ENCODE data around the gene MARK2. TPM values are rescaled to one million over a fixed set of nuclear protein-coding genes. Genes with fewer than 3 reads are reported as not detected.

Gene MARK2
- total RNA-seq, 2 experiments from 2014 or later, result 57.2 to 57.9 TPM

DNA sequence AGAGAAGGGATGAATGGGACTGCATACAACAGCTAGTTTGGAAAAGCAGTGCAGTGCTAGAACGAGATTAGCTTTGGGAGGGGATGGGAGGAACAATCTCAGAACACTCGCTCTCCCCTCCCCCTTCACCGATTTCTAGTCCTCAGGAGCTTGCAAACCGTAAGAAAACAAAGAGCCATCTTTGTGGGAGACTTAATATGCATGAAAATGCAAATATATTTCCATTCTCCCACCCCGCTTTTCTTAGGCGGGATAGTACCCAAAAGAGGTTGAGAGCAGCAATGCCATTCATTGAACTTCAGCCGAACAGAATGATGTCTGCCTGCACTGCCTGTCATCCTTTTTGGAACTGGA lies 24.6 kb upstream of the MARK2 start:
- Mint-ChIP-seq H3K36me3 (peaks cover 31% of the 10 kb centered on the region), H3K4me3 (peak overlapping the region; percentile 79), H3K9me3 (ENCODE audit: low read depth) (no peaks in the 10 kb centered on the region), H3K4me1 (peaks cover 34% of the 10 kb centered on the region), H3K27me3 (no peaks in the 10 kb centered on the region), H3K27ac (peak overlapping the region; percentile 65)
- CTCF ChIA-PET, result interaction anchor here (0.7 kb wide), 1 partner anchor 13 kb away, joined by 3 read pairs; no protein-coding TSS in a partner anchor
- DNase-seq (no peak), ATAC-seq (no peak)

DNA sequence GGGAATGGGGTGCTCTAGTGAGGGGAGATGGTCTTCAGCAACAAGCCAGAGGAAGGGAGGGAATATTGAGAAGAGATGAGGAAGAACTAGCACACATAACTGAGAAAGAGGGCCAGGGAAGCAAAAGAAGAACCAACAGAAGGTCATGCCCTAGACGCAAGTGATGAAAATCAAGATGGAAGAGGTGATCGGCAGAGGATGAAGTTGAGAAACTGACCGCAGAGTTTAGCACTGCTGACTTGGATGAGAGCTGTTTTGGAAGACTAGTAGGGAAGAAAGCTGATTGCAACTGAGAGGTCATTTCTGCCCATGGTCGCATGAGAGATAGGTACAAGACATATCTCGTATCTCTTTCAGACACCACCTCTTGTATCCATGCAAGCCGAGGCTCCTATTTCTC lies 22.7 kb upstream of the MARK2 start:
- H3K27ac Mint-ChIP-seq, result no peak overlapping the region
- H3K27me3 Mint-ChIP-seq, result no peaks in the 10 kb centered on the region
- H3K4me1 Mint-ChIP-seq, result peaks cover 32% of the 10 kb centered on the region
- no peaks in the 10 kb centered on the region for H3K9me3 Mint-ChIP-seq (ENCODE audit: low read depth)
- peaks cover 41% of the 10 kb centered on the region for H3K36me3 Mint-ChIP-seq
- CTCF ChIA-PET, result interaction anchor here (0.7 to 2.8 kb wide), 2 partner anchors 14 to 22 kb away, joined by 3 to 10 read pairs; no protein-coding TSS in a partner anchor
- H3K4me3 Mint-ChIP-seq, result no peak overlapping the region
- ATAC-seq, result no peak
- no peak for DNase-seq

DNA sequence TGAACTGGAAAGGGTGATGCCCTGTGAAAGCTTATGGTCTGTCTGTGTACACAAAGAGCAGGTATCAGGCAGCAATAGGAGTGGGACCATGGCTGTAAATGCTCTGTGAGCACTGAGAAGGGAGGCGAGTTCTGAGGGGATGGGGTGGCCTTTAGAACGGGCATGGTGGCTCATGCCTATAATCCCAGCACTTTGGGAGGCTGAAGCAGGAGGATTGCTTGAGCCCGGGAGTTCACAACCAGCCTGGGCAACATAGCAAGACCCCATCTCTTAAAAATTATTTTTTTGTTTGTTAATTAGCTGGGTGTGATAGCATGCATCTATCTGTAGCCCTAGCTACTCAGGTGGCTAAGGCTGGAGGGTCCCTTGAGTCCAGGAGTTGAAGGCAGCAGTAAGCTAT lies 22.2 kb upstream of the MARK2 start:
- no peaks in the 10 kb centered on the region for H3K27me3 Mint-ChIP-seq
- H3K36me3 Mint-ChIP-seq, result peaks cover 45% of the 10 kb centered on the region
- H3K27ac Mint-ChIP-seq, result no peak overlapping the region
- CTCF ChIA-PET, result interaction anchor here (1.7 to 2.8 kb wide), 2 partner anchors 21 to 49 kb away, joined by 4 to 10 read pairs; no protein-coding TSS in a partner anchor
- no peaks in the 10 kb centered on the region for H3K9me3 Mint-ChIP-seq (ENCODE audit: low read depth)
- no peak overlapping the region for H3K4me3 Mint-ChIP-seq
- H3K4me1 Mint-ChIP-seq, result peaks cover 32% of the 10 kb centered on the region
- DNase-seq (no peak), ATAC-seq (no peak)

DNA sequence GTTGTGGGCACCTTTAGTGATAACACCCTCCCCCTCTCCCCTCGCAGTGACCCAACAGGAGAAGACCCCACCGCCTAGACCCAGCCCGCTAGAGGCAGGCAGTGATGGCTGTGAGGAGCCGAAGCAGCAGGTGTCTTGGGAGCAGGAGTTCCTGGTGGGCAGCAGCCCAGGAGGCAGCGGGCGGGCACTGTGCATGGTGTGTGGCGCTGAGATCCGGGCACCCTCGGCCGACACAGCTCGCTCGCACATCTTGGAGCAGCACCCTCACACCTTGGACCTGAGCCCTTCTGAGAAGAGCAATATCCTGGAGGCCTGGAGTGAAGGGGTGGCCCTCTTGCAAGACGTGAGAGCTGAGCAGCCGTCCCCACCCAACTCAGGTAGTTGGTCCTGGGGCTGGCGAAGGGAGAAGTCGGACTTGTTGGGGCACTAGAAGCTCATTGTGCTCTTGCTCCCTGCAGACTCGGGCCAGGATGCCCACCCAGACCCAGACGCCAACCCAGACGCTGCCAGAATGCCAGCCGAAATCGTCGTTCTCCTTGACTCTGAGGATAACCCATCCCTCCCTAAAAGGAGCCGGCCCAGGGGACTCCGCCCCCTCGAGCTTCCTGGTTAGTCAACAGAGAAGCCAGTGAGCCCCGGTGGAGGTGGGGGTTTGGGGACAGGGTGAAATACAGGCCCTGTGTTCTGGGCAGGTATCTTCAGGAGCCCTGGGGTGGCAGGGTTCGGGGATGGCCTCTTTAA lies 21.0 kb upstream of the MARK2 start:
- no peak overlapping the region for H3K4me3 Mint-ChIP-seq
- no peak for ATAC-seq
- H3K9me3 Mint-ChIP-seq (ENCODE audit: low read depth), result no peaks in the 10 kb centered on the region
- H3K36me3 Mint-ChIP-seq, result peaks cover 51% of the 10 kb centered on the region
- no peak overlapping the region for H3K27ac Mint-ChIP-seq
- H3K27me3 Mint-ChIP-seq, result no peaks in the 10 kb centered on the region
- peaks cover 27% of the 10 kb centered on the region for H3K4me1 Mint-ChIP-seq
- CTCF ChIA-PET, result interaction anchor here (1.1 to 2.8 kb wide), 3 partner anchors 20 to 103 kb away, joined by 3 to 10 read pairs (median 4); no protein-coding TSS in a partner anchor
- DNase-seq, result no peak

DNA sequence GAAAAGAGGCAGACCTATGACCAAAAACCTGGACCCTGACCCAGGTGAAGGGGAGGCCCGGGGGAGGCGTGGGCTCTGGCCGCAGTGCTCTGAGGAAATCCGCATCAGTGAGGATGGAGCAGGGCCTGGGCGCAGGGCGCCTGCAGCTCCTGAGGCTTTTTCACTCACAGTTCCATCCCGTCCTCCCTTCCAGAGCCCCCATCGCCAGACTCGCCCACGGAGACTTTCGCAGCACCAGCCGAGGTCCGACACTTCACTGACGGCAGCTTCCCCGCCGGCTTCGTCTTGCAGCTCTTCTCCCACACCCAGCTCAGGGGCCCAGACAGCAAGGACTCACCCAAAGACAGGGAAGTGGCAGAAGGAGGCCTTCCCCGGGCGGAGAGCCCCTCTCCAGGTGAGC lies 20.3 kb upstream of the MARK2 start:
- Mint-ChIP-seq H3K36me3 (peaks cover 54% of the 10 kb centered on the region), H3K4me3 (no peak overlapping the region), H3K4me1 (peaks cover 27% of the 10 kb centered on the region), H3K9me3 (ENCODE audit: low read depth) (no peaks in the 10 kb centered on the region), H3K27ac (no peak overlapping the region), H3K27me3 (no peaks in the 10 kb centered on the region)
- CTCF ChIA-PET, result interaction anchor here (1.1 kb wide), 2 partner anchors 20 to 103 kb away, joined by 3 read pairs; partner anchors contain the start of gene MARK2
- no peak for DNase-seq
- ATAC-seq, result no peak

DNA sequence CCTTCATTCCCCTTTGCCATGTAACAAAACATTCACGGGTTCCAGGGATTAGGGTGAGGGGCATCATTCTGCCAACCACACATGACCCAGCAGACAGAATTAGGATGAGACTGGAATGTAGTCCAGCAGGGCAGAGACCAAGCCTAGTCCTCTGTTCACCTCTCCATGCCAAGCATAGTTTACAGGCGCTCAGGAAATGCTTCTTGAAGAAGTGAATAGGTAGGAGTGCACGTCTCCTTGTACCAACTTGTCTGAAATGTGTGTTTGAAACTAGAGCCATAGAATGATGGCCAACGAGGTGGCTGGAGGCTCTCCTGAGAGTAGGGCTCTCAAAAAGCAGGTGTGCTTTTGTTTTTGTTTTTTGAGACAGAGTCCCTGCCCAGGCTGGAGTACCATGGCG lies 17.5 kb upstream of the MARK2 start:
- no peak for ATAC-seq
- no peaks in the 10 kb centered on the region for H3K9me3 Mint-ChIP-seq (ENCODE audit: low read depth)
- no peak for DNase-seq
- H3K36me3 Mint-ChIP-seq, result peaks cover 56% of the 10 kb centered on the region
- H3K4me1 Mint-ChIP-seq, result peaks cover 8% of the 10 kb centered on the region
- H3K27me3 Mint-ChIP-seq, result no peaks in the 10 kb centered on the region
- CTCF ChIA-PET, result interaction anchor here (0.6 to 0.7 kb wide), 2 partner anchors 19 to 141 kb away, joined by 3 to 6 read pairs; no protein-coding TSS in a partner anchor
- H3K4me3 Mint-ChIP-seq, result no peak overlapping the region
- H3K27ac Mint-ChIP-seq, result no peak overlapping the region

DNA sequence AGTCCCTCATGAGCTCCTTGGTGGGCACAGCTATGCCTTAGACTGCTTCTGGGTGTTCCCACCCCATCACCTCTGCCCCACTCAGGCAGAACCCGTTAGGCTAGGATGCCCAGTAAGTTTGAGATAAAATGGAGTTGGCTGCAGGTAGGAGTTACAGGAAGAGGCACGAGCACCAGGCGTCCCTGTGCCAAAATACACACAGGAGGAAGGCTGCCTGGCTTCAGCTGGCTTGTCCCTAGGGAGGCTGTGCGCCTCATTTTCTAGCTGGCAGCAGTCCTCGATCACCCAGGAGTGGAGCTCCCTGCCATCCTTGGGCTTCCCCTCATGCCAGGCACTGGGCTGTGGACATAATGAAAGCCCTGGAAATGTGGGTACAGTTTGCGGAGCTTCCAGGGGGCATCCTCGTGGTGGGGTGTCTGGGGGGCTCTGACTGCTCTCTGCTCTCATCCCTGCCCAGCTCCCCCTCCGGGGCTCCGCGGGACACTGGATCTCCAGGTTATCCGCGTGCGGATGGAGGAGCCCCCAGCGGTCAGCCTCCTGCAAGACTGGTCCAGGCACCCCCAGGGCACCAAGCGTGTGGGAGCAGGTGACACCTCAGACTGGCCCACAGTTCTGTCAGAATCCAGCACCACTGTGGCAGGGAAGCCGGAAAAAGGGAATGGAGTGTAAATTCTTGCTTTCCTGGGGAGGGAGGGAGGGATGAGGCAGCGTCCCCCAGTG lies 12.3 kb upstream of the MARK2 start:
- H3K27ac Mint-ChIP-seq, result no peak overlapping the region
- no peak overlapping the region for H3K4me3 Mint-ChIP-seq
- H3K4me1 Mint-ChIP-seq, result no peaks in the 10 kb centered on the region
- CTCF ChIA-PET, result interaction anchor here (0.6 to 2.1 kb wide), 4 partner anchors 10 to 953 kb away, joined by 3 to 8 read pairs (median 4); partner anchors contain the start of gene MARK2
- H3K36me3 Mint-ChIP-seq, result peaks cover 24% of the 10 kb centered on the region
- DNase-seq (no peak), ATAC-seq (no peak)
- no peaks in the 10 kb centered on the region for H3K27me3 Mint-ChIP-seq
- H3K9me3 Mint-ChIP-seq (ENCODE audit: low read depth), result no peaks in the 10 kb centered on the region

DNA sequence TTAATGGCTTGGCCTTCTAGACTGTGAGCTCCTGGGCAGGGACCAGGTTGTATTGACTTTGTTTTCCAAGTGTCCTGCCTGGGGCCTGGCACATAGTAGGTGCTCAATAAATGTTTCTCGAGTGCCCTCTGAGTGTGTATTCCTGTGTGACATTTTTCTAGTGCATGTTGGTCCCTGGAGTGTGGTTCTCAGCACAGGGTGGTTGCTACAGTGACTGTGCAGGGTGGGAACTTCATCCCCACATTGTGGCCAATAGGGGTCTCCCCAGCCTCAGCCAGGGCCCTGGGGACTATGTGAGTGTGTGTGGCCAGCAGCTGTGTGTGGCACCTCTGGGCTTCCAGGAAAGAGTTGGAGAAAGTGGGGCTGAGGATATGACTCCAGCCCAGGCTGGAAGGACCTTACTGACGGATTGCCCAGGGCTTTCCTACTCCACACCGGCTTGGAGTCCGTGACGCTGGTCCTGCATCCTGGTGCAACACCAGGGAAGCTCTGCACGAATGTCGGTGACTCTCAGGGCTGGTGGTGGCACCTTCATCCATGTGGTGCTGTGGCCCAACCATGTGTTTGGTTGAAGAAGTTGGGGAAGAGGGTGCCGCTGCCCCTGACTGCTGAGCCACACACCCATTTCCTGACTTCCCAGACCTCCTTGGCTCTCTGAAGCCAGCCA lies 9.0 kb upstream of the MARK2 start:
- Mint-ChIP-seq H3K4me3 (no peak overlapping the region), H3K27ac (no peak overlapping the region), H3K27me3 (no peaks in the 10 kb centered on the region), H3K36me3 (peaks cover 6% of the 10 kb centered on the region), H3K9me3 (ENCODE audit: low read depth) (no peaks in the 10 kb centered on the region), H3K4me1 (peaks cover 6% of the 10 kb centered on the region)
- no peak for DNase-seq
- peak; percentile 46 for ATAC-seq
- CTCF ChIA-PET, result interaction anchor here (1.1 to 1.6 kb wide), 4 partner anchors 57 to 170 kb away, joined by 3 to 7 read pairs (median 4); no protein-coding TSS in a partner anchor

DNA sequence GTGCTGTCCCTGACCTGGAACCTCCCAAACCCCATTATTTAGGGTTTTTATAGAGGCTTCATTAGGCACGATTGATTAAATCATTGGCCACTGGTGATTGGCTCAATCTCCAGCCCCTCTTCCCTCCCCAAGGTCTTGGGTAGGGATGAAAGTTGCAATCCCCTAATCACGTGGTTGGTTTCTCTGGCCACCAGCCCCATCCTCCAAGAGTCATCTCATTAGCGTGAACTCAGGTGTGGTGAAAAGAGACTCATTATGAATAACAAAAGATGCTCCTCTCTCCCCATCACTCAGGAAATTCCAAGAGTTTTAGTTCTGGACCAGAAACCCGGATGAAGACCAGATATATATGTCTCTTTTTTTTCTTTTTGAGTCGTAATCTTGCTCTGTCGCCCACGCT lies 7.6 kb upstream of the MARK2 start:
- DNase-seq (no peak), ATAC-seq (no peak)
- no peaks in the 10 kb centered on the region for H3K27me3 Mint-ChIP-seq
- H3K4me1 Mint-ChIP-seq, result peaks cover 12% of the 10 kb centered on the region
- H3K36me3 Mint-ChIP-seq, result peaks cover under 1% of the 10 kb centered on the region
- H3K9me3 Mint-ChIP-seq (ENCODE audit: low read depth), result no peaks in the 10 kb centered on the region
- H3K4me3 Mint-ChIP-seq, result no peak overlapping the region
- H3K27ac Mint-ChIP-seq, result no peak overlapping the region
- CTCF ChIA-PET, result interaction anchor here (0.6 to 1.4 kb wide), 4 partner anchors 55 to 121 kb away, joined by 3 to 4 read pairs (median 3); no protein-coding TSS in a partner anchor

DNA sequence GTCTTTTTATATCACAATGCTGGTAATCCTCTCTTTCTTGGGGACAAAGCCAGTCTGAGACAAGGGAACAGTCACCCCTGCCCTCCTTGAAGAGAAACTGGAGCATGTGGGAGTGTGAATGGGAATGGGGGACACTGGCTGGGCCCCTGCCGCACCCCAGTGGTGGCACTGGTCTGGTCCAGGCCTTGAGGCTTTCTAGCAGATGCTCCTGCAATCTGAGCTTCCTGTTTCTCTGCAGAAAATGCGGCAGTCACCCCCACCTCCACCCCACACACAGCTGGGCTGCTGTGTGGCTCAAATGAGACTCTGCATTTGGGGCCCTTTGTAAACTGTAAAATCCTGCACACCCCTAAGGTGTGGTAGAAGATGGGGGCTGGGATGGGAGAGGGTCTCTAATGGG lies 6.6 kb upstream of the MARK2 start:
- CTCF ChIA-PET, result interaction anchor here (0.6 to 1.4 kb wide), 3 partner anchors 113 to 155 kb away, joined by 3 read pairs; no protein-coding TSS in a partner anchor
- ATAC-seq (no peak), DNase-seq (no peak)
- no peaks in the 10 kb centered on the region for H3K27me3 Mint-ChIP-seq
- no peak overlapping the region for H3K4me3 Mint-ChIP-seq
- H3K27ac Mint-ChIP-seq, result no peak overlapping the region
- no peaks in the 10 kb centered on the region for H3K36me3 Mint-ChIP-seq
- H3K4me1 Mint-ChIP-seq, result peaks cover 18% of the 10 kb centered on the region
- H3K9me3 Mint-ChIP-seq (ENCODE audit: low read depth), result no peaks in the 10 kb centered on the region

DNA sequence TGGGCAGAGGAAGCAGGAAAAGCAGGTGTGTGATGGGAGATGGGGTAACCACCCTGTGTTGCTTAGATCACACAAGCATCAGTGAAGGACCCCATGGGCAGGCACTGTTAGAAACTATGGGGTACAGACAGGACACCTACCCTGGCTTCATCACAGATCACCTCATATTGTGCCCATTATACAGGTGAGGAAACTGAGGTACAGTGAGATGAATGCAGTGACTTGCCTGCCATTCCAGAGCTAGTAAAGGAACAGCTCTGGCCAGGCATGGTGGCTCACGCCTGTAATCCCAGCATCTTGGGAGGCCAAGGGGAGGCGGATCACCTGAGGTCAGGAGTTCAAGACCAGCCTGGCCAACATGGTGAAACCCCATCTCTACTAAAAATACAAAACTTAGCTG lies 5.9 kb upstream of the MARK2 start:
- Mint-ChIP-seq H3K27me3 (no peaks in the 10 kb centered on the region), H3K4me1 (peaks cover 25% of the 10 kb centered on the region), H3K27ac (no peak overlapping the region), H3K4me3 (no peak overlapping the region), H3K9me3 (ENCODE audit: low read depth) (no peaks in the 10 kb centered on the region), H3K36me3 (no peaks in the 10 kb centered on the region)
- DNase-seq (no peak), ATAC-seq (no peak)
- CTCF ChIA-PET, result interaction anchor here (8.1 kb wide), 1 partner anchor 112 kb away, joined by 136 read pairs; no protein-coding TSS in a partner anchor

DNA sequence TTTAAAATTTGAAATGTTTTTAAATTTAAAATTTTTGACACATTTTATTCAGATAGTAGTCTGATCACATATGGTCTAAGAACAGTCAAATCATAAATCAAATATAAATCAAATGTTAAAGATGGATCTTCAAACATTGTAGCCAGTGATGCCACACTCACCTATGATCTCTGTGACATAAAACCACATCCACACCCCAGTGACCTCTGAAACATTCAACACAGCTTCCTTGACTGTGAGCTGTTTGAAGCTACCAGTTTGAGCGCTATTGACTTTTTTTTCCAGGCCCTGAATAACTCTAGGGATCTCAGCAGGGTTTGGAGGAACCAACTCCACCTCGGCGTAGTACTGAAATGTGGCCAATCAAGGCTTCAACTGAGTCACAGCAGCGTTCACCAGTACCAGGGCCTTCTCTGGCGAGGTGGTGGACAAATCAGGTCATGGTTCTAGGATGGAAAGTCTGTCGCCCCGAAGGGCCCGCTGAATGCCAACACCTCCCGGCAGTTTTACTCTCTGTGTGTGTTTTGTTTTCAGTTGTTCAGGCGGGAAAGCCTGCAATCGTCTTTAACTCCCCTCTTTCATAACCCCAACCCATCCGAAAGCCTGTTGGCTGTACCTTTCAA lies 4.3 kb upstream of the MARK2 start:
- CTCF ChIA-PET, result interaction anchor here (0.8 to 8.1 kb wide), 4 partner anchors 33 to 110 kb away, joined by 3 to 136 read pairs (median 24); no protein-coding TSS in a partner anchor
- DNase-seq (no peak), ATAC-seq (no peak)
- H3K27ac Mint-ChIP-seq, result peak overlapping the region; percentile 10
- peaks cover 29% of the 10 kb centered on the region for H3K4me1 Mint-ChIP-seq
- H3K4me3 Mint-ChIP-seq, result no peak overlapping the region
- no peaks in the 10 kb centered on the region for H3K36me3 Mint-ChIP-seq
- no peaks in the 10 kb centered on the region for H3K27me3 Mint-ChIP-seq
- H3K9me3 Mint-ChIP-seq (ENCODE audit: low read depth), result no peaks in the 10 kb centered on the region

Measured in activated CD8-positive, alpha-beta memory T cell treated with anti-CD3 and anti-CD28 coated beads, Interleukin-2, amount 10 ng/mL, durations not matched to agents 7 days and 5 days (primary cell).